Panc1 (cell line): Measurements from ENCODE around the gene SIVA1.

ENCODE experiments used
- POLR2AphosphoS5 ChIP-seq: IDR thresholded peaks from 2 replicates; pipeline ENCODE4 v1.6.1; 2012; ENCODE audit warnings: mild to moderate bottlenecking, low read depth, low read length, moderate library complexity
- TCF7L2 ChIP-seq: IDR thresholded peaks from 2 replicates; pipeline ENCODE4 v1.6.1; 2011; ENCODE audit warnings: mild to moderate bottlenecking, low read depth, low read length, inconsistent platforms
- TF ChIP-seq, protein P1 (sequence below): fragments of 450-650 bp; IDR thresholded peaks from 2 replicates; pipeline ENCODE4 v1.5.1; 2017; ENCODE audit warnings: mild to moderate bottlenecking

DNA sequence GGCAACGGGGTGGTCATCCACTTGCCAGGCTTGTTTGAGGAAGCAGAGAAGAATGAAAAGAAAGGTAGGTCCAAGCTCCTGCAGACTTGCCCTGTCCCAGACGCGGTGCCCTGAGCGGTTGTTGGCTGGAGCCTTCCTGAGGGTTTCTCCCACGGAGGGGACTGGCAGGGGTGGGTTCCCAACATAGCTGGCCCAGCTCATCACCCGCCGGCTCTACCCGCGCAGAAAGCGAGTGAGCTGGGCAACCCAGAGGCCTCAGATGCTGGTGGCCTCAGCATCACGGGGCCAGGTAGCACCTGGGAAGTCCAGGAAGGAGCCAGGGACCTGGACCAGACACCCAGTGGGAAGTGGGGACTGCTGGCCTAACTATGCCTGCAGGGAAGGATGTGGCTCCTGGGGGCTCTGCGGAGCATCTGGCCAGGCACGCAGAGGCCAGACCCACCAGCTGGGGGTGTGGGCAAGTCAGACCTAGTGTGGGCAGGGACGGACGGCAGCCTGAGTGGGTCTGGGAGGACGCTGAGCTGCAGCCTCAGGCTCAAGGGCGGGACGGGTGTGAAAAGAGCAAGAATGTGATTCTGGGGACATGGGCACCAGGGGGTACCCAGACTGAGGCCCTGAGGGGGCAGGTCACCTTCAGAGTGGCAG, 14.4 kb upstream of the SIVA1 start:
- TF ChIP-seq TCF7L2 (no peak), POLR2AphosphoS5 (no peak)
- TF ChIP-seq, protein P1, sequence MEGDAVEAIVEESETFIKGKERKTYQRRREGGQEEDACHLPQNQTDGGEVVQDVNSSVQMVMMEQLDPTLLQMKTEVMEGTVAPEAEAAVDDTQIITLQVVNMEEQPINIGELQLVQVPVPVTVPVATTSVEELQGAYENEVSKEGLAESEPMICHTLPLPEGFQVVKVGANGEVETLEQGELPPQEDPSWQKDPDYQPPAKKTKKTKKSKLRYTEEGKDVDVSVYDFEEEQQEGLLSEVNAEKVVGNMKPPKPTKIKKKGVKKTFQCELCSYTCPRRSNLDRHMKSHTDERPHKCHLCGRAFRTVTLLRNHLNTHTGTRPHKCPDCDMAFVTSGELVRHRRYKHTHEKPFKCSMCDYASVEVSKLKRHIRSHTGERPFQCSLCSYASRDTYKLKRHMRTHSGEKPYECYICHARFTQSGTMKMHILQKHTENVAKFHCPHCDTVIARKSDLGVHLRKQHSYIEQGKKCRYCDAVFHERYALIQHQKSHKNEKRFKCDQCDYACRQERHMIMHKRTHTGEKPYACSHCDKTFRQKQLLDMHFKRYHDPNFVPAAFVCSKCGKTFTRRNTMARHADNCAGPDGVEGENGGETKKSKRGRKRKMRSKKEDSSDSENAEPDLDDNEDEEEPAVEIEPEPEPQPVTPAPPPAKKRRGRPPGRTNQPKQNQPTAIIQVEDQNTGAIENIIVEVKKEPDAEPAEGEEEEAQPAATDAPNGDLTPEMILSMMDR, result no peak
